NCI-H128 (cell line): ENCODE results near the gene AAGAB.
"Not testable (repeated sequence)": the region's sequence is repeated elsewhere in the genome, so short reads cannot be mapped to it uniquely, and the experiment has no call there.

Experiments
- DNase-seq: peaks from one replicate; lab custom pipeline; 2025; ENCODE audit not compliant: unreplicated experiment; lab: John Stamatoyannopoulos, UW

Gene AAGAB

GRCh38 chr15:67254238-67255175 lies at the start of gene AAGAB, which contains the start of gene IQCH:
TSS of gene AAGAB (minus strand) at chr15:67254661. CDS start at chr15:67254631, 30 bp downstream.
TSS of gene IQCH (plus strand) at chr15:67254786. CDS start at chr15:67254897, 111 bp downstream.
- peak; percentile 85 for DNase-seq

GRCh38 chr15:67303490-67304363 lies 49.3 kb upstream of the AAGAB start:
- no peak for DNase-seq

- DNase-seq, result no peak
These were observed 46.0 kb upstream of the AAGAB start for GRCh38 chr15:67300266-67301025.

GRCh38 chr15:67296684-67297083 lies 42.2 kb upstream of the AAGAB start:
- DNase-seq, result no peak

- no peak for DNase-seq
These were observed 41.7 kb upstream of the AAGAB start for GRCh38 chr15:67296188-67296587.

GRCh38 chr15:67290319-67290718 lies 35.9 kb upstream of the AAGAB start:
- DNase-seq, result no peak

- not testable (repeated sequence) for DNase-seq
These were observed 31.9 kb upstream of the AAGAB start for GRCh38 chr15:67286400-67286799.

GRCh38 chr15:67285625-67286024 lies 31.2 kb upstream of the AAGAB start:
- not testable (repeated sequence) for DNase-seq

- no peak for DNase-seq
These were observed 27.3 kb upstream of the AAGAB start for GRCh38 chr15:67281714-67282113.

- no peak for DNase-seq
These were observed 25.8 kb upstream of the AAGAB start for GRCh38 chr15:67280217-67280616.

GRCh38 chr15:67276666-67277065 lies 22.2 kb upstream of the AAGAB start:
- no peak for DNase-seq

GRCh38 chr15:67274236-67274635 lies 19.8 kb upstream of the AAGAB start:
- DNase-seq, result no peak

- DNase-seq, result no peak
These were observed 13.8 kb upstream of the AAGAB start for GRCh38 chr15:67267951-67268941.

GRCh38 chr15:67267440-67267839 lies 13.0 kb upstream of the AAGAB start:
- DNase-seq, result no peak

GRCh38 chr15:67266870-67267269 lies 12.4 kb upstream of the AAGAB start:
- DNase-seq, result no peak

- DNase-seq, result no peak
These were observed 5.3 kb upstream of the AAGAB start for GRCh38 chr15:67259806-67260205.

GRCh38 chr15:67259379-67259778 lies 4.9 kb upstream of the AAGAB start:
- DNase-seq, result no peak

- DNase-seq, result not testable (repeated sequence)
These were observed 4.0 kb upstream of the AAGAB start for GRCh38 chr15:67258412-67258811.

- DNase-seq, result no peak
These were observed 1.6 kb upstream of the AAGAB start for GRCh38 chr15:67256051-67256450.
